Spleen (tissue), 11 donors: ENCODE data around the gene TSPAN18. TPM values are rescaled to one million over a fixed set of nuclear protein-coding genes. Genes with fewer than 3 reads are reported as not detected.

Experiments
- DNase-seq: peaks from one replicate; pipeline ENCODE4 v3.0.0-alpha.2; 2020
- H3K27ac ChIP-seq, 8 donors: fragments of 200-600 bp; sonication (generic) in 7 of 8; 1 replicate in 4 of 8; 2 replicates in 4 of 8; pipeline versions ENCODE4 v1.5.0 to v1.8.0; 2016 to 2021; ENCODE audit warnings: inconsistent platforms in 4 of 8, mild to moderate bottlenecking in 4 of 8, moderate library complexity in 1 of 8
- H3K27me3 ChIP-seq, 7 donors: fragments of 200-600 bp; sonication (generic) in 6 of 7; replicated peaks in 1 of 7; 1 replicate in 4 of 7; 2 replicates in 3 of 7; pipeline versions ENCODE4 v1.5.0 to v1.8.0; 2016 to 2021; ENCODE audit warnings: inconsistent platforms in 3 of 7, mild to moderate bottlenecking in 1 of 7
- H3K36me3 ChIP-seq, 6 donors: fragments of 200-600 bp; sonication (generic) in 5 of 6; 1 replicate in 4 of 6; 2 replicates in 2 of 6; pipeline versions ENCODE4 v1.5.0 to v1.8.0; 2016 to 2021; ENCODE audit warnings: inconsistent platforms in 2 of 6
- H3K4me1 ChIP-seq, 6 donors: fragments of 200-600 bp; sonication (generic) in 5 of 6; 1 replicate in 3 of 6; 2 replicates in 3 of 6; pipeline versions ENCODE4 v1.5.0 to v1.8.0; 2016 to 2021; ENCODE audit warnings: inconsistent platforms in 3 of 6
- H3K4me3 ChIP-seq, 8 donors: fragments of 200-600 bp; sonication (generic) in 7 of 8; 1 replicate in 4 of 8; 2 replicates in 4 of 8; pipeline versions ENCODE4 v1.5.0 to v1.8.0; 2016 to 2021; ENCODE audit warnings: inconsistent platforms in 4 of 8, mild to moderate bottlenecking in 4 of 8, moderate library complexity in 2 of 8
- H3K9me3 ChIP-seq, 8 donors: fragments of 200-600 bp; sonication (generic) in 7 of 8; 1 replicate in 4 of 8; 2 replicates in 4 of 8; pipeline versions ENCODE4 v1.5.0 to v1.8.0; 2016 to 2021; ENCODE audit warnings: inconsistent platforms in 4 of 8
- POLR2A ChIP-seq, 3 donors: fragments of 450-650 bp; IDR thresholded peaks; one replicate each; pipeline ENCODE4 v1.5.1; 2017; ENCODE audit warnings: antibody characterized with exemption in 3 of 3, mild to moderate bottlenecking in 1 of 3
- POLR2AphosphoS5 ChIP-seq, 3 donors: sonication (generic); formaldehyde crosslinking; IDR thresholded peaks; one replicate each; pipeline ENCODE4 v1.5.1; 2017; ENCODE audit warnings: antibody characterized with exemption in 3 of 3
- WGBS, 5 donors: extraction: QIAGEN DNeasy Blood & Tissue Kit in 3 of 5; methylation state at CpG; one replicate each; pipeline versions ENCODE4 v1.1.5 to v1.1.7; 2013 to 2018; 5-methylcytosine and 5-hydroxymethylcytosine counted together
- intact Hi-C: fragments of 100-400 bp; cut with DNase I; formaldehyde crosslinking; loops from one replicate; pipeline ENCODE4 v1.15.0; 2023; ENCODE audit warnings: low total_unique reads
- polyA plus RNA-seq, 3 donors: library from polyadenylated mRNA; stranded (reverse); fragments of 200-250 nt; gene quantifications; one replicate each; pipeline ENCODE4 v1.2.1, GENCODE V29; 2013
- total RNA-seq, 7 donors: library from RNA; depleted of rRNA in 3 of 7; stranded (reverse); fragments of >200 nt in 3 of 7; fragmentation: NEBNext Ultra II Directional in 4 of 7; extraction: Animal tissue kit (Norgen Biotek cat#: 25700) in 4 of 7; gene quantifications; one replicate each; pipeline versions ENCODE4 v1.1.0 to v1.2.1, GENCODE V29; 2016 to 2021
- TF ChIP-seq, protein P1 (sequence below), 11 experiments: fragments of 200-600 bp in 7 of 11; fragments of 450-650 bp in 4 of 11; sonication (generic) in 4 of 11; IDR thresholded peaks in 8 of 11; conservative IDR thresholded peaks in 3 of 11; 1 replicate in 7 of 11; 2 replicates in 4 of 11; pipeline versions ENCODE4 v1.4.0 to v1.8.0; 2016 to 2021; ENCODE audit warnings: antibody characterized with exemption in 11 of 11, inconsistent platforms in 4 of 11, mild to moderate bottlenecking in 1 of 11
- donor health status: healthy with polysubstance abuse.
- donor health status: DM: no; HTN: no; CAD: no; lungs with moderate emphysema.
- donor health status: DM: no; HTN: no; CAD: no.
- donor health status: Bipolar disorder and iron deficiency.
- donor health status: healthy.
- donor health status: DM: no; HTN: no; CAD: no.
- donor health status: DM: yes; HTN: yes; CAD: no.

TSPAN18 gene
- total and polyA plus RNA-seq, 10 donors: 2.1 to 47.5 (median 21.3) TPM

DNA sequence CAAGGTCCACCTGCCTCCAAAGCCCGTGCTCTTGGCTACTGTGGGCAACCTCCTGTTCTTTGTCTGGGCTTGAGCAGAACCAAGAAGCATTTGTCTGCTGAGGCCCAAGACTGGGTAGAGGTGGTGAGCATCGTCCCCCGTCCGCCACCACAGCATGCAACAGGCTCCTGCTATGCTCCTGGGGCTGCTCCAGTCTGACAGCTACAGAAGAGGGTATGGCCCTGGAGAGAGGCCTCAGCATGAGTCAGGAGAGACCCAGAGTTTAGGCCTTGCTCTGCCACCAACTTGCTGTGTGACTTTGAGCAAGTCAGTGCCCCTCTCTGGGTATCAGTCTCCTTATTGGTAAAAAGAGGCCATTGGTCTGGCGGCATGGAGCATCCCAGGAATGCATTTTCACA, 132.8 kb downstream of the TSPAN18 start:
- no peak for DNase-seq
- H3K4me1 ChIP-seq: peaks cover 0 to 21% (median 14%) of the 10 kb centered on the region in 6 donors
- no peak overlapping the region for H3K27ac ChIP-seq
- peaks cover 0 to 4% (median 0%) of the 10 kb centered on the region in 7 donors for H3K27me3 ChIP-seq
- H3K4me3 ChIP-seq: no peak overlapping the region
- H3K36me3 ChIP-seq: no peaks in the 10 kb centered on the region
- WGBS, 5 donors: 92 to 98% (median 93%) methylated on average over 5 of the region's 5 CpGs
- intact Hi-C loops: no loop called here
- H3K9me3 ChIP-seq: no peaks in the 10 kb centered on the region
- TF ChIP-seq POLR2A (IDR thresholded peaks at IDR 0.05) (no peak), POLR2AphosphoS5 (IDR thresholded peaks at IDR 0.05) (no peak)
- TF ChIP-seq, protein P1, sequence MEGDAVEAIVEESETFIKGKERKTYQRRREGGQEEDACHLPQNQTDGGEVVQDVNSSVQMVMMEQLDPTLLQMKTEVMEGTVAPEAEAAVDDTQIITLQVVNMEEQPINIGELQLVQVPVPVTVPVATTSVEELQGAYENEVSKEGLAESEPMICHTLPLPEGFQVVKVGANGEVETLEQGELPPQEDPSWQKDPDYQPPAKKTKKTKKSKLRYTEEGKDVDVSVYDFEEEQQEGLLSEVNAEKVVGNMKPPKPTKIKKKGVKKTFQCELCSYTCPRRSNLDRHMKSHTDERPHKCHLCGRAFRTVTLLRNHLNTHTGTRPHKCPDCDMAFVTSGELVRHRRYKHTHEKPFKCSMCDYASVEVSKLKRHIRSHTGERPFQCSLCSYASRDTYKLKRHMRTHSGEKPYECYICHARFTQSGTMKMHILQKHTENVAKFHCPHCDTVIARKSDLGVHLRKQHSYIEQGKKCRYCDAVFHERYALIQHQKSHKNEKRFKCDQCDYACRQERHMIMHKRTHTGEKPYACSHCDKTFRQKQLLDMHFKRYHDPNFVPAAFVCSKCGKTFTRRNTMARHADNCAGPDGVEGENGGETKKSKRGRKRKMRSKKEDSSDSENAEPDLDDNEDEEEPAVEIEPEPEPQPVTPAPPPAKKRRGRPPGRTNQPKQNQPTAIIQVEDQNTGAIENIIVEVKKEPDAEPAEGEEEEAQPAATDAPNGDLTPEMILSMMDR (IDR thresholded peaks at IDR 0.05 in 8 of 11, conservative IDR thresholded peaks at IDR 0.05 in 3 of 11): no peak

DNA sequence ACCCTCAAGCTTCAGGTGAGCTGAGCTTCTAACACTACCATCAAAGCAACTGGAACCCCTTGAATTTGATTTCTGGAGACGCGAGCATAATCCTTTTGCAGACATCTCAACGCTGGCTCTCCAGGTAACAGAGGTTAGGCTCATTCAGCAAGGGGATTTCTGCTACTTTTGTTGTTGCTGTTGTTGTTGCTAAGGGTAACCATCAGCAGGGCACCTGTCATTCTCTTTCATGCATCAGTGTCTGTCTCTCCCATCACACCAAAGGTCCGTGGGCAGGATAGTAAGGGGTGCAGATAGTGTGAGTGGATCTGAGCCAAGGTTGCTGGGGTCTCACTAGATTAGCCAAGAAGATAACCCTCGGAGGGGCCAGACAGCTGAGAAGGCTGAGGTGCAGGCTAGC, 133.6 kb downstream of the TSPAN18 start:
- H3K4me1 ChIP-seq: peaks cover 0 to 21% (median 14%) of the 10 kb centered on the region in 6 donors
- DNase-seq: peak; percentile 38
- WGBS, 5 donors: 87 to 96% (median 90%) methylated on average over 5 of the region's 5 CpGs
- H3K9me3 ChIP-seq: no peaks in the 10 kb centered on the region
- H3K36me3 ChIP-seq: no peaks in the 10 kb centered on the region
- H3K27me3 ChIP-seq: peaks cover 0 to 4% (median 0%) of the 10 kb centered on the region in 7 donors
- TF ChIP-seq POLR2AphosphoS5 (IDR thresholded peaks at IDR 0.05) (no peak), POLR2A (IDR thresholded peaks at IDR 0.05) (no peak)
- TF ChIP-seq, protein P1 (IDR thresholded peaks at IDR 0.05 in 8 of 11, conservative IDR thresholded peaks at IDR 0.05 in 3 of 11): no peak
- no peak overlapping the region for H3K27ac ChIP-seq
- H3K4me3 ChIP-seq: no peak overlapping the region
- intact Hi-C loops: no loop called here

DNA sequence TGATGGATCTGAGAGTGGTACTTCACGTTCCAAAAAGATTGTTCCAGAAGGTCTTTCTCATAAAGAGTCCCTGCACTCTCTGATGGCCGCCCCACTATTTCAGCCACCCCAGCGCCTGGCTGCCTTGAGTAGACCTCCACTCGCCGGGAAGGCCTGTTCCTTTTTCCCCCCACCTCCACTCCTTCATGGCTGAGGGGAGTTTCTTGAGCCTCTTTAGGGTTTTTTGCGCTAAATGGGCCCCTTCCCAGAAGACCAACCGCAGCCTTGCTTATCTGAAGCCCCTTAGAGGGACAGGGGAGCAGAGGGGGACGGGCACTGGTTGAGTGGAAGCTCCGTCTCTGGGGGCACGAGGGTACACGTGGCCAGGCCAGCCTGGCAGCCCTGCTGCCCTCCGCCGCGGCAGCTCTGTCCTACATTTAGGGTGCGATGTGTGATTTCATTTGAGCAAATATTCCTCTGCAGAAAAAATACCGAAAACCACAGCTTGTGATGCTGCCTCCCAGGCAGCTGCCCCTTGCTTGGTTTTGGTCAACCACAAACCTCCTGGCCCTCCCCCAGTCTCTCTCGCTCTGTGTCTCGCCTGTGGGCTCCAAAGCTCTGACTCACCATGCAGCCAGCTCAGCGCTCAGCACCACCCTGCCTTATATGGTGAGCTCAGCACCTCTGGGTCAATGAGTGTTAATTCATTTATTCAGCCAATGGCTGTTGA, 135.2 kb downstream of the TSPAN18 start:
- Histone ChIP-seq H3K9me3 (no peaks in the 10 kb centered on the region), H3K4me1 (peaks cover 0 to 21% (median 14%) of the 10 kb centered on the region in 6 donors), H3K27me3 (peaks cover 0 to 4% (median 0%) of the 10 kb centered on the region in 7 donors), H3K27ac (peak overlapping the region in 4 of 8 donors; percentile 22 to 48 (median 34)), H3K36me3 (no peaks in the 10 kb centered on the region), H3K4me3 (peak overlapping the region in 1 of 8 donors; percentile 12)
- DNase-seq: peak; percentile 80
- WGBS, 5 donors: 24 to 33% (median 29%) methylated on average over 16 to 19 of the region's 19 CpGs
- intact Hi-C loops: no loop called here
- TF ChIP-seq, protein P1 (IDR thresholded peaks at IDR 0.05 in 8 of 11, conservative IDR thresholded peaks at IDR 0.05 in 3 of 11): no peak
- TF ChIP-seq POLR2A (IDR thresholded peaks at IDR 0.05): no peak
- peak; percentile 14 to 39 (median 37) for TF ChIP-seq POLR2AphosphoS5 (IDR thresholded peaks at IDR 0.05)

DNA sequence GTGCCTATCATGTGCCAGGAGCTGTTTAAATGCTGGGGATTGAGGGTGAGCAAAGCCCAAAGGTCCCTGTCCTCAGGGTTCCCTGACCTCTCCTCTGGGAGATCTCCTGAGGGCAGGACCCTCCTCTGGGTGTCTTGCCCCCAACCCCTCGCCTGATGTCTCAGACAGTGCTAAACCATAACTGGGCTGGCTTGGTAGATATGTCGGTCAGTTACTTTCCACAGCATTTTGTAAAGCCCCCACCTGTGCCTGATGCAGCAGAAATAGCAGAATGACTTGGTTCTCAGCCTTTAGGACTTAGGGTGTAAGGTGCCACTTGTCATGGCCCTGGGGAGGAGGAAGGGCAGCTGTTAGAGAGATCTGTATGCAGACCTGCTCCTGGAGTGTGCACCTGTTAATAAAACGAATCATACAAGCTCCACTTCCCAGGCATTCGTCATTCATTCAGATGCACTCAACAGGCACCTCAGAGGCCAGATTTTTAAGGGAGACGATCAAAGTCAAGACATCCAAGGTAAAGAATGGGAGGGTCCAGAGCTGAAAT, 135.9 kb downstream of the TSPAN18 start:
- peaks cover 0 to 21% (median 14%) of the 10 kb centered on the region in 6 donors for H3K4me1 ChIP-seq
- intact Hi-C loops: no loop called here
- no peak for DNase-seq
- TF ChIP-seq, protein P1 (IDR thresholded peaks at IDR 0.05 in 8 of 11, conservative IDR thresholded peaks at IDR 0.05 in 3 of 11): no peak
- H3K27me3 ChIP-seq: peaks cover 0 to 4% (median 0%) of the 10 kb centered on the region in 7 donors
- no peaks in the 10 kb centered on the region for H3K9me3 ChIP-seq
- WGBS, 5 donors: 63 to 88% (median 77%) methylated on average over 5 of the region's 5 CpGs
- H3K4me3 ChIP-seq: no peak overlapping the region
- H3K36me3 ChIP-seq: no peaks in the 10 kb centered on the region
- H3K27ac ChIP-seq: peak overlapping the region in 1 of 8 donors; percentile 48
